Activated CD8-positive, alpha-beta T cell treated with anti-CD3 and anti-CD28 coated beads, Interleukin-2, amount 10 ng/mL, durations not matched to agents 7 days and 5 days (primary cell): ENCODE data around the gene ATAD2B. TPM values are rescaled to one million over a fixed set of nuclear protein-coding genes. Genes with fewer than 3 reads are reported as not detected.
A peak's percentile ranks its signal among the peaks of the same experiment; 100 is the strongest.
"Not testable (repeated sequence)": the region's sequence is repeated elsewhere in the genome, so short reads cannot be mapped to it uniquely, and the experiment has no call there.

Experiments used
- ATAC-seq: fragments of 150-1000 bp; cut with Tn5 transposase; one replicate; pipeline ENCODE4 v1.10.0; 2021; ENCODE audit warnings: moderate library complexity
- CTCF ChIA-PET: fragments of 350-600 bp; sonication (Branson Sonifier 250); formaldehyde crosslinking; loops from one replicate; lab custom pipeline; 2021; ENCODE audit warnings: antibody characterized with exemption; lab: Charles Lee
- POLR2A ChIA-PET: fragments of 350-600 bp; sonication (Branson Sonifier 250); formaldehyde crosslinking; loops from one replicate; lab custom pipeline; 2021; ENCODE audit warnings: antibody characterized with exemption; lab: Charles Lee
- DNase-seq: peaks from one replicate; pipeline ENCODE4 v3.0.0-alpha.2; 2020
- H3K27ac Mint-ChIP-seq: one replicate; pipeline ENCODE4 v1.8.0; 2021; ENCODE audit warnings: mild to moderate bottlenecking, mixed read lengths
- H3K27me3 Mint-ChIP-seq: one replicate; pipeline ENCODE4 v1.8.0; 2021; ENCODE audit warnings: low read depth, mixed read lengths
- H3K36me3 Mint-ChIP-seq: one replicate; pipeline ENCODE4 v1.8.0; 2021; ENCODE audit warnings: low read depth, mixed read lengths
- H3K4me1 Mint-ChIP-seq: one replicate; pipeline ENCODE4 v1.8.0; 2021; ENCODE audit warnings: low read depth, mixed read lengths
- H3K4me3 Mint-ChIP-seq: one replicate; pipeline ENCODE4 v1.8.0; 2021; ENCODE audit warnings: mild to moderate bottlenecking, mixed read lengths
- H3K9me3 Mint-ChIP-seq: one replicate; pipeline ENCODE4 v1.8.0; 2022; ENCODE audit warnings: mixed read lengths; ENCODE audit not compliant: insufficient read depth
- total RNA-seq, 2 experiments: library from RNA; stranded (reverse); gene quantifications; one replicate each; pipeline ENCODE4 v1.2.3, GENCODE V29; 2021

Gene ATAD2B
- total RNA-seq, 2 experiments from 2014 or later, result 28.2 to 32.0 TPM

DNA sequence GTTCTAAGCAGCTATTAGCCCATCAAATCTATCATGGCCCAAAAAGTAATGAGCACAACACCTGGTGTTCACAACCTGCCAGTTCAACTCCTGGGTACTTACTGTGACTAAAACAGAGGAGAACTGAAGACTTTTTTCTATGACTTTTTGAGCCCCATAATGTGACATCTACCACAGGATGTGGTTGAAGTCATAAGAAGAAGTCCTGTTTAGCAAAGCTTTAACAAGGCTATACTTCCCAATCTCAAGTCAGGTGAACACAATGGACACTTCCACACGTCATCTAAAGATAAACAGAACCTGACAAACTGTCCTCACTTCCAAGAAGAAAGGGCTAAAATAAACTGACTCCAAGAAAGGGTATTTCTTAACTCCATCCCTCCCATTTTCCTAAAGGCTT lies 138.8 kb downstream of the ATAD2B start:
- POLR2A ChIA-PET, result interaction anchor here (0.6 to 0.8 kb wide), 2 partner anchors 8 to 139 kb away, joined by 4 to 5 read pairs; partner anchors contain the start of gene ATAD2B
- Mint-ChIP-seq H3K27ac (peak overlapping the region; percentile 75), H3K4me3 (no peak overlapping the region), H3K4me1 (peaks cover 24% of the 10 kb centered on the region), H3K27me3 (no peaks in the 10 kb centered on the region), H3K9me3 (no peaks in the 10 kb centered on the region), H3K36me3 (peaks cover 19% of the 10 kb centered on the region)
- ATAC-seq (peak; percentile 91), DNase-seq (peak; percentile 28)
- CTCF ChIA-PET, result interaction anchor here (0.8 to 1.6 kb wide), 6 partner anchors 9 to 296 kb away, joined by 3 to 4 read pairs (median 3); partner anchors contain the start of genes ATAD2B and TP53I3

DNA sequence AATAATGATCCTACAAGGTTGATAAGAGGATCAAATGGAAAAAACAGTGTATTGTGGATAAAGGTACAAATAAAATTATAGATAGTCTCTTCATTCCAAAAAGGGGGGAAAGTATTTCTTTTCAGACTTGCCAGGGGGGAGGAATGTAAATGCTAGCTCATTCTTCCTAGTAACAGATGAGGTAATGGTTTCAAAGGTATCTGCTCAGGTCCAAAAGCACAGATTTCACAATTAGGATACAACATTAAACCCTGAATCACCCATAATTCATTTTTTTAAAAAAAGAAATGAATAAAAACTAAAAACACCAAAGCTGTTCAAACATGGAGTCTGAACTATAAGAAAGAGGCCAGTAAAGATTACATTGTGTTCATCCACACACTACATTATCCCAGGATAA lies 142.0 kb downstream of the ATAD2B start:
- peaks cover 24% of the 10 kb centered on the region for H3K4me1 Mint-ChIP-seq
- H3K9me3 Mint-ChIP-seq, result no peaks in the 10 kb centered on the region
- no peak overlapping the region for H3K4me3 Mint-ChIP-seq
- ATAC-seq (no peak), DNase-seq (no peak)
- peaks cover 21% of the 10 kb centered on the region for H3K36me3 Mint-ChIP-seq
- H3K27ac Mint-ChIP-seq, result no peak overlapping the region
- ChIA-PET POLR2A (no interaction called here), CTCF (interaction anchor here (0.9 to 1.1 kb wide), 2 partner anchors 23 to 142 kb away, joined by 3 read pairs; partner anchors contain the start of gene ATAD2B)
- H3K27me3 Mint-ChIP-seq, result no peaks in the 10 kb centered on the region

DNA sequence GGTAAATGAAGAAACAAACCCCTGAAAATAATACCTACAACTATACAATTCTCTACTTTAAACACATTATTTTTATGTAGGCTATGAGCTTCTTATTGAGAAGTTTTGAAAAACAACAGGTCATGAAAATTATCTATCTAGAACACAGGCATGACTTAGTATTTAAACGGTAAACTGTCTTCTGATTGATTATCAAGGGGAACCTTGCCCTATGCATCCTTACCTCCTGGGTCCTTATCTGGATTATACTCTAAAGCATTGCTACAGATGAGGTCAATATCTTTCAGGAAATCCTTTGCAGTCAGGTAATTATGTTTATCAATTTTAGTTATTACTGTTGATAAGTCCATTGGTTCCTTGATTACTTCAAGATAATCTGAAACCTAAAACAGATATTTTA lies 144.3 kb downstream of the ATAD2B start:
- H3K27me3 Mint-ChIP-seq, result no peaks in the 10 kb centered on the region
- peaks cover 18% of the 10 kb centered on the region for H3K36me3 Mint-ChIP-seq
- peaks cover 9% of the 10 kb centered on the region for H3K4me1 Mint-ChIP-seq
- no peak for DNase-seq
- H3K9me3 Mint-ChIP-seq, result no peaks in the 10 kb centered on the region
- no peak for ATAC-seq
- POLR2A ChIA-PET, result no interaction called here
- no peak overlapping the region for H3K27ac Mint-ChIP-seq
- no peak overlapping the region for H3K4me3 Mint-ChIP-seq
- CTCF ChIA-PET, result no interaction called here

DNA sequence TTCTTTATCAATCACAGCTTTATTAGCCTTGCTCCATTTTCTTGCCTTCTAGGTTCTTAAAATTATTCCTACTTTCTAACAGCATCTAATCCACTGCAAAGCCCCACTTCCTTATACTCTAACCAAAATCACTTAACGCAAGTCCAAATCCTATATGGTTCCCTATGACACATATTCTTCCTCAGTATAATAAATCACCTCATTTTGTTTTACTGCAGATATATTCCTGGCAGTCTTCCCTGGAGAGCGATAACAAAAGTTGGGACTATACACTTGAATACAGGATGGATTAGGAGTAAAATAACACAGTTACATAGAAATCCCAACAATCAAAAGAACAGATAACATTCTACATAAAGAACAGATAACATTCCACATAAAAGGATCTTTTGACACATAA lies 144.8 kb downstream of the ATAD2B start:
- POLR2A ChIA-PET, result no interaction called here
- H3K27ac Mint-ChIP-seq, result no peak overlapping the region
- DNase-seq, result no peak
- no peaks in the 10 kb centered on the region for H3K9me3 Mint-ChIP-seq
- H3K4me1 Mint-ChIP-seq, result peaks cover 5% of the 10 kb centered on the region
- ATAC-seq, result no peak
- peaks cover 16% of the 10 kb centered on the region for H3K36me3 Mint-ChIP-seq
- H3K4me3 Mint-ChIP-seq, result no peak overlapping the region
- CTCF ChIA-PET, result no interaction called here
- no peaks in the 10 kb centered on the region for H3K27me3 Mint-ChIP-seq

DNA sequence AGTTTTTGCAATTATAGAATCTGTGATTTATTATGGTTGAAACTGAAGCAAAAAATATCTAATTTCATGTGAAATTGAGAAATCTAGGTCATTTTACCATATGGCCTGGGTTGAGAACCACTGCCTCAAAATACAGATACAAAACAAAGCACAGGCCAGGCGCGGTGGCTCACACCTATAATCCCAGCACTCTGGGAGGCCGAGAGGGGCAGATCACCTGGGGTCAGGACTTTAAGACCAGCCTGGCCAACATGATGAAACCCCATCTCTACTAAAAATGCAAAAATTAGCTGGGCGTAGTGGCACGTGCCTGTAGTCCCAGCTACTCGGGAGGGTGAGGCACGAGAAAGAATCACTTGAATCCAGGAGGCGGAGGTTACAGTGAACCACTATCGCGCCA lies 146.5 kb downstream of the ATAD2B start:
- H3K9me3 Mint-ChIP-seq, ATAC-seq, DNase-seq, H3K27ac Mint-ChIP-seq, H3K4me1 Mint-ChIP-seq, CTCF ChIA-PET, H3K4me3 Mint-ChIP-seq, H3K27me3 Mint-ChIP-seq: not testable (repeated sequence)
- POLR2A ChIA-PET, result interaction anchor here (0.6 kb wide), 1 partner anchor 7 kb away, joined by 5 read pairs; no protein-coding TSS in a partner anchor
- peaks cover 19% of the 10 kb centered on the region for H3K36me3 Mint-ChIP-seq

DNA sequence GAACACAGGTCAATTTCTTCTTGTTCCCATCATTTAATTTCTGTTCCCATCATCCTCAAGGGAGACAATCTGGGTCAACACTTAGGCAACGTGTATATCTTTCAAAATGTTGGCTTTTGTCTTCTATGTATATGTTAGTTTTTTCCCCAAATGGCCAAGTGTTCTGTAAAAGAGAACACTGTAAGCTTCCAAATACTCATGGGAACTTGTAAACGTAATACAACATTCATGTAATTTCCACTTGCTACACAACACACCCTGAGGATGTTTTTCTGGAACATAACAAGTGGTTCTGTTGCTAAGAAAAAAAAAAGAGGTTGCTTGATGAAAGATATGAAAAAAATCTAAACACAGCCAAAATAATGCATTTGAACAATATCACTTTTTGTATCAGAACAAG lies 149.1 kb downstream of the ATAD2B start:
- H3K36me3 Mint-ChIP-seq, result peaks cover 22% of the 10 kb centered on the region
- no peak overlapping the region for H3K4me3 Mint-ChIP-seq
- DNase-seq, result no peak
- POLR2A ChIA-PET, result no interaction called here
- no peak overlapping the region for H3K27ac Mint-ChIP-seq
- no peaks in the 10 kb centered on the region for H3K27me3 Mint-ChIP-seq
- H3K4me1 Mint-ChIP-seq, result no peaks in the 10 kb centered on the region
- H3K9me3 Mint-ChIP-seq, result no peaks in the 10 kb centered on the region
- CTCF ChIA-PET, result no interaction called here
- ATAC-seq, result no peak

DNA sequence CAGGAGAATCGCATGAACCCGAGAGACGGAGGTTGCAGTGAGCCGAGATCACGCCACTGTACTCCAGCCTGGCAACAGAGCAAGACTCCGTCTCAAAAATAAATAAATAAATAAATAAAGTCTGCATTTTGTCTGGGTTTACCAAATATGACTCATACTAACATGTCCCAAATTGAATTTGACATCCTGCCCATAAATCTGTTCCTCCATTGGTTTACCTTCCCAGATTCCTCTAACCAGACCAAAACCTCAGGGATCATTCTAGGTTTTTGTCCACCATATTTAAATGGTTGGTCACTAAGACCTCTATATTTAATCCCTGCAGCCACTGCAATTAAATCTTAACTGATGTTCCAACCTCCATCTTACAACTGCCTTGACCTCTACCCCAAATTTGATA lies 150.9 kb downstream of the ATAD2B start:
- Mint-ChIP-seq H3K9me3 (peaks cover 14% of the 10 kb centered on the region), H3K27ac (no peak overlapping the region), H3K36me3 (peaks cover 35% of the 10 kb centered on the region), H3K27me3 (no peaks in the 10 kb centered on the region), H3K4me3 (no peak overlapping the region), H3K4me1 (no peaks in the 10 kb centered on the region)
- no peak for ATAC-seq
- POLR2A ChIA-PET, result no interaction called here
- no peak for DNase-seq
- CTCF ChIA-PET, result no interaction called here

DNA sequence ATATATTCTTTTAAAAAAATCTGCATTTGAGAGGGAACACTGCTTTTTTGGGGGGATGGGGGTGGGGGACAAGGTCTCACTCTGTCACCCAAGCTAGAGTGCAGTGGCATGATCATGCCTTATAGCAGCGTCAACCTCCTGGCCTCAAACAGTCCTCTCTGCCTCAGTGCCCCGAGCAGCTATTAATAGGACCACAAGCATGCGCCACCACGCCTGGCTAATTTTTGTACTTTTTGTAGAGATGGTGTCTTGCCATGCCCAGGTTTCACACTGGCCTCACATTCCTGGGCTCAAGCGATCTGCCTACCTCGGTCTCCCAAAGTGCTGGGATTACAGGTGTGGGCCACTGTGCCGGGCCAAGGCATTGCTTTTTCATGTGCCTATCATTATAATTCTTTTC lies 154.2 kb downstream of the ATAD2B start:
- Mint-ChIP-seq H3K36me3 (peaks cover 41% of the 10 kb centered on the region), H3K27ac (no peak overlapping the region), H3K4me3 (no peak overlapping the region), H3K27me3 (no peaks in the 10 kb centered on the region), H3K9me3 (peaks cover 18% of the 10 kb centered on the region), H3K4me1 (no peaks in the 10 kb centered on the region)
- DNase-seq, result no peak
- ChIA-PET POLR2A (no interaction called here), CTCF (no interaction called here)
- ATAC-seq, result no peak

DNA sequence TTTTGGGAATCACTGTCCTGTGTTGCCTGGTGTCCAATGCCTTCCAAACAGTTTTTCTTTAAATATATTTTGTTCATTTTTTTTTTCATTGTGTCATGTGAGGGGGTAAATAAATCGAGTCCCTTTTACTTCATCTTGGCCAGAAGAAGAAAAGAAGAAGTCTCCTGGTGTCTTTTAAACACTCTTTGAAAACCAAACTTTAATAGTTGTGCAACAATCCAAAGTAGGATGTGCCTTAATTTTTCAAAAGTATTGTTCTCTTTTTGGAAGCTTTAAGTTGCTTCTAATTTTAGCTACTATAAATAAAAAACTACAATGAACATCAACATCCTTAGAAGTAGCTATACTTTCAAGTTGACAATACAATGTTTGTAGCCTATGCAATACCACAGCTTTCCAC lies 154.9 kb downstream of the ATAD2B start:
- H3K4me1 Mint-ChIP-seq, result no peaks in the 10 kb centered on the region
- H3K27ac Mint-ChIP-seq, result no peak overlapping the region
- peaks cover 45% of the 10 kb centered on the region for H3K36me3 Mint-ChIP-seq
- POLR2A ChIA-PET, result no interaction called here
- ATAC-seq (no peak), DNase-seq (no peak)
- CTCF ChIA-PET, result no interaction called here
- peaks cover 18% of the 10 kb centered on the region for H3K9me3 Mint-ChIP-seq
- no peak overlapping the region for H3K4me3 Mint-ChIP-seq
- H3K27me3 Mint-ChIP-seq, result no peaks in the 10 kb centered on the region

DNA sequence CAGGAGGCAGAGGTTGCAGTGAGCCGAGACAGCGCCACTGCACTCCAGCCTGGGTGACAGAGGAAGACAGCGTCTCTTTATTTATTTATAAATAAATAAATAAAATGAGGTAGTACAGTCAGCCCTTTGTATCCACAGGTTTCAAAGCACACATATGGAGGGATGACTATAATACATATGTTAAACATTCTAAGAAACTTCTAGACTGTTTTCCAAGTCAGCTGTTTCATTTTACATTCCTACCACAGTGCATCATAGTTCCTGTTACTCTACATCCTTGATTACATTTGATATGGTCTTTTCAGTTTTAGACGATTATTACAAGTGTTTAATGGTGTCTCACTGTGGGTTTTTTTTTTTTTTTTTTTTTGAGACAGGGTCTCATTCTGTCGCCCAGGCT lies 157.6 kb downstream of the ATAD2B start:
- DNase-seq (no peak), ATAC-seq (no peak)
- Mint-ChIP-seq H3K27me3 (no peaks in the 10 kb centered on the region), H3K4me1 (no peaks in the 10 kb centered on the region), H3K4me3 (no peak overlapping the region), H3K36me3 (peaks cover 39% of the 10 kb centered on the region), H3K27ac (no peak overlapping the region), H3K9me3 (peaks cover 18% of the 10 kb centered on the region)
- CTCF ChIA-PET, result no interaction called here
- POLR2A ChIA-PET, result no interaction called here

DNA sequence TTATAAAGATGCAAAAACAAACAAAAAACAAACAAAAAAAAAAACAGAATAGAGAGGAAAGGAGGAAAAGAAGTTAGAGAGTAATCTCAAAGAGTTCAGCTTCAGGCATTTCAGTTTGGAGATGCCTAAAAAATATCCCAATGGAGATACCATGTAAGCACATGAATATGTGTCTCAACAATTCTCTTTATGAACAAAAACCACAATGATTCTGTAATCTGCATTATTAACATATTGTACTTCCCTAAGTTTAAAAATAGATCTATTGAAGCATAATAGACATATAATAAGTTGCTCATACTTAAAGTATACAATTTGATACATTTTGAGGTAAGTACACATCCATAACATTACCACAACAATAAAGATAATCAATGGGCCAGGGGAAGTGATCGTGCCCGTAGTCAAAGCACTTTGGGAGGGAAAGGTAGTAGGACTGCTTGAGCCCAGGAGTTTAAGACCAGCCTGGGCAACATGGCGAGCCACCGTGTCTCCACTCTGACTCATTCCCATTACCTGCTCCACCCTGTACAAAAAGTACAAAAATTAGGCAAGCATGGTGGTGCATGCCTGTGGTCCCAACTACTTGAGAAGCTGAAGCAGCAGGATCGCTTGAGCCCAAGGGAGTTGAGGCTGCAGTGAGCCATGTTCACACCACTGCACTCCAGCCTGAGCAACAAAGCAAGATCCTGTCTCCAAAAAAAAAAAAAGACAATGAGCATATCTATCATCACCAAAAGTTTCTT lies 158.9 kb downstream of the ATAD2B start:
- ChIA-PET CTCF (no interaction called here), POLR2A (no interaction called here)
- Mint-ChIP-seq H3K9me3 (peaks cover 18% of the 10 kb centered on the region), H3K27ac (no peak overlapping the region), H3K4me3 (no peak overlapping the region), H3K36me3 (peaks cover 40% of the 10 kb centered on the region), H3K27me3 (no peaks in the 10 kb centered on the region), H3K4me1 (no peaks in the 10 kb centered on the region)
- DNase-seq, result no peak
- ATAC-seq, result no peak

DNA sequence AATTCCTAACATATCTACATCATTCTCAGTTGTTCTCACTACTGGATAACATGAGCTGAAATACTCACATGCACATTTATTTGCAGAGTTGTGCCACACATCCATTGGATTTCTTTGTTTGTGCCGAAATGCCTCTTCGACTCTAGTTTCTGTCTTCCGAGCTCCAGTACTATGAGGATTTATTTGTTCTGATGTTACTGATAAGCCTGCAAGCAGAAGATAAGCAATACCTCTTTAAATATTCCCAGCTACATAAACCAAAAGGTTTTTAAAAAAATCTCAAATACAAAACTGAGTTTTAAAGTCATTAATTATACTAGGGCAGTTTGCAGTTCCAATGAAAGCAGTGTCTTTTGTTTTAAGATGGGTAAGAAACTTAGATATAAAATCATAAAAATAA lies 164.8 kb downstream of the ATAD2B start:
- Mint-ChIP-seq H3K4me3 (no peak overlapping the region), H3K4me1 (peaks cover 12% of the 10 kb centered on the region), H3K27ac (peak overlapping the region; percentile 8), H3K27me3 (no peaks in the 10 kb centered on the region), H3K9me3 (no peaks in the 10 kb centered on the region), H3K36me3 (peaks cover 25% of the 10 kb centered on the region)
- ATAC-seq (no peak), DNase-seq (no peak)
- ChIA-PET POLR2A (no interaction called here), CTCF (interaction anchor here (0.8 kb wide), 2 partner anchors 23 to 25 kb away, joined by 3 read pairs; no protein-coding TSS in a partner anchor)
